Keratinocyte (primary cell): ENCODE results near the gene COL21A1. TPM values are rescaled to one million over a fixed set of nuclear protein-coding genes. Genes with fewer than 3 reads are reported as not detected.

Source experiments
- DNase-seq: peaks from one replicate; pipeline ENCODE4 v3.0.0-alpha.2; 2011; ENCODE audit warnings: low read depth, missing footprints, low spot score
- FAIRE-seq: peaks from 2 replicates; lab custom pipeline; 2011; peaks lifted over from hg19 to GRCh38; lab: Jason Lieb, UNC
- H2AFZ ChIP-seq: 2 replicates; pipeline ENCODE4 v1.6.0; 2012; ENCODE audit warnings: low read length, control low read depth, inconsistent platforms; ENCODE audit not compliant: control insufficient read depth
- H3K27ac ChIP-seq: 2 replicates; pipeline ENCODE4 v1.5.1; 2011; ENCODE audit warnings: low read length; ENCODE audit not compliant: control insufficient read depth, insufficient read depth
- H3K27me3 ChIP-seq: 3 replicates; pipeline ENCODE4 v1.6.0; 2011; ENCODE audit warnings: low read length; ENCODE audit not compliant: control insufficient read depth, insufficient read depth; ENCODE audit errors: extremely low read depth
- H3K36me3 ChIP-seq, 2 experiments: 2 replicates in 1 of 2; 3 replicates in 1 of 2; pipeline ENCODE4 v1.5.1; 2011; ENCODE audit warnings: low read length in 2 of 2, mild to moderate bottlenecking in 1 of 2; ENCODE audit not compliant: control insufficient read depth in 2 of 2, insufficient read depth in 2 of 2; ENCODE audit errors: extremely low read depth in 1 of 2
- H3K4me1 ChIP-seq: 3 replicates; pipeline ENCODE4 v1.5.1; 2011; ENCODE audit warnings: low read length; ENCODE audit not compliant: control insufficient read depth, insufficient read depth; ENCODE audit errors: extremely low read depth
- H3K4me2 ChIP-seq: 3 replicates; pipeline ENCODE4 v1.6.0; 2011; ENCODE audit warnings: low read depth, low read length; ENCODE audit not compliant: control insufficient read depth, insufficient read depth; ENCODE audit errors: extremely low read depth
- H3K4me3 ChIP-seq, 3 experiments: fragments of 200-600 bp in 1 of 3; sonication (generic) in 1 of 3; 2 replicates in 2 of 3; 3 replicates in 1 of 3; pipeline ENCODE4 v1.5.1; 2011 to 2016; ENCODE audit warnings: low read length in 3 of 3, mild to moderate bottlenecking in 3 of 3, control low read depth in 2 of 3, inconsistent platforms in 1 of 3, low read depth in 1 of 3, mixed read lengths in 1 of 3, mixed run types in 1 of 3, moderate library complexity in 1 of 3; ENCODE audit not compliant: control insufficient read depth in 2 of 3, insufficient read depth in 2 of 3; ENCODE audit errors: extremely low read depth in 1 of 3
- H3K79me2 ChIP-seq: 2 replicates; pipeline ENCODE4 v1.6.0; 2012; ENCODE audit warnings: low read length; ENCODE audit not compliant: control insufficient read depth, insufficient read depth
- H3K9ac ChIP-seq: 3 replicates; pipeline ENCODE4 v1.6.0; 2011; ENCODE audit warnings: low read length; ENCODE audit not compliant: control insufficient read depth, insufficient read depth; ENCODE audit errors: extremely low read depth
- H3K9me1 ChIP-seq: 3 replicates; pipeline ENCODE4 v1.6.0; 2011; ENCODE audit warnings: low read length; ENCODE audit not compliant: control insufficient read depth, insufficient read depth; ENCODE audit errors: extremely low read depth
- H3K9me3 ChIP-seq: 2 replicates; pipeline ENCODE4 v1.5.1; 2012; ENCODE audit warnings: low read depth, low read length; ENCODE audit not compliant: control insufficient read depth
- H4K20me1 ChIP-seq: 3 replicates; pipeline ENCODE4 v1.6.0; 2011; ENCODE audit warnings: low read length; ENCODE audit not compliant: control insufficient read depth, insufficient read depth; ENCODE audit errors: extremely low read depth
- CTCF ChIP-seq, 3 experiments: IDR thresholded peaks in 1 of 3; conservative IDR thresholded peaks in 1 of 3; optimal IDR thresholded peaks in 1 of 3; 2 replicates in 2 of 3; 3 replicates in 1 of 3; pipeline versions ENCODE3 to v1.5.1; 2011; ENCODE audit warnings: low read length in 3 of 3, mild to moderate bottlenecking in 3 of 3, moderate library complexity in 2 of 3, control low read depth in 1 of 3, inconsistent platforms in 1 of 3; ENCODE audit not compliant: insufficient read depth in 2 of 3; ENCODE audit errors: extremely low read depth in 1 of 3
- EZH2 ChIP-seq: IDR thresholded peaks from one replicate; pipeline ENCODE4 v1.6.1; 2012; ENCODE audit warnings: inconsistent platforms, mild to moderate bottlenecking, low read length, moderate library complexity
- dilution Hi-C: fragments of 300-500 bp; cut with MboI; formaldehyde crosslinking; loops from one replicate; pipeline ENCODE4 v1.7.0; 2020; ENCODE audit warnings: low sequenced_read_pairs; ENCODE audit not compliant: extremely low pct_ligation_motif_present
- polyA plus RNA-seq, 5 experiments: library from polyadenylated mRNA; depleted of rRNA in 3 of 5; stranded (reverse) in 3 of 5; stranded (forward) in 1 of 5; unstranded in 1 of 5; fragments of >200 nt; gene quantifications; 1 replicate in 1 of 5; 2 replicates in 3 of 5; 3 replicates in 1 of 5; pipeline versions ENCODE4 v1.2.1 to v1.2.3, GENCODE V29; 2011 to 2012; ENCODE audit warnings: missing spikeins in 2 of 5, low read depth in 1 of 5, low replicate concordance in 1 of 5

COL21A1 gene
- polyA plus RNA-seq, 1 donor (not counting 4 experiments of a cell fraction or from before 2014, with no cell fraction given) = 0.16 TPM

GRCh38 chr6:56168596-56168995 lies 78.8 kb downstream of the COL21A1 start:
- dilution Hi-C loops = no loop called here
- no peak overlapping the region for H3K4me3 ChIP-seq
- no peak for FAIRE-seq

GRCh38 chr6:56162081-56162480 lies 85.3 kb downstream of the COL21A1 start:
- no peak overlapping the region for H3K9ac ChIP-seq
- no peak overlapping the region for H3K27ac ChIP-seq
- no peak overlapping the region for H2AFZ ChIP-seq
- H3K79me2 ChIP-seq = no peaks in the 10 kb centered on the region
- dilution Hi-C loops = no loop called here
- no peaks in the 10 kb centered on the region for H3K4me1 ChIP-seq
- no peaks in the 10 kb centered on the region for H3K9me1 ChIP-seq
- no peaks in the 10 kb centered on the region for H3K36me3 ChIP-seq
- no peak for TF ChIP-seq EZH2
- TF ChIP-seq CTCF (optimal IDR thresholded peaks at IDR 0.05 in 1 of 3, IDR thresholded peaks at IDR 0.05 in 1 of 3, conservative IDR thresholded peaks at IDR 0.05 in 1 of 3; ENCODE audit: extremely low read depth in 1 of 3, insufficient read depth in 2 of 3, low read length in 3 of 3) = no peak
- no peak for DNase-seq
- no peaks in the 10 kb centered on the region for H3K27me3 ChIP-seq
- H3K4me3 ChIP-seq = no peak overlapping the region
- H3K9me3 ChIP-seq = no peaks in the 10 kb centered on the region
- no peak overlapping the region for H3K4me2 ChIP-seq
- no peak for FAIRE-seq
- no peaks in the 10 kb centered on the region for H4K20me1 ChIP-seq

More at GRCh38 chr6:56168596-56168995, 78.8 kb downstream of the COL21A1 start:
- TF ChIP-seq EZH2 (no peak), CTCF (optimal IDR thresholded peaks at IDR 0.05 in 1 of 3, IDR thresholded peaks at IDR 0.05 in 1 of 3, conservative IDR thresholded peaks at IDR 0.05 in 1 of 3; ENCODE audit: extremely low read depth in 1 of 3, insufficient read depth in 2 of 3, low read length in 3 of 3) (no peak)
- H3K36me3 ChIP-seq = no peaks in the 10 kb centered on the region
- no peak overlapping the region for H3K9ac ChIP-seq
- no peak overlapping the region for H3K4me2 ChIP-seq
- H3K79me2 ChIP-seq = no peaks in the 10 kb centered on the region
- no peaks in the 10 kb centered on the region for H3K9me1 ChIP-seq
- H3K27me3 ChIP-seq = no peaks in the 10 kb centered on the region
- H2AFZ ChIP-seq = no peak overlapping the region
- H4K20me1 ChIP-seq = no peaks in the 10 kb centered on the region
- H3K9me3 ChIP-seq = no peaks in the 10 kb centered on the region
- DNase-seq = no peak
- H3K4me1 ChIP-seq = peaks cover 8% of the 10 kb centered on the region
- no peak overlapping the region for H3K27ac ChIP-seq
